OCI-LY1 (cell line): Measurements from ENCODE around the gene NEAT1.

Source experiments
- EZH2 ChIP-seq: fragments of 200-600 bp; sonication (generic), shearing (Covaris generic); IDR thresholded peaks from 2 replicates; pipeline ENCODE4 v1.8.0; 2017; ENCODE audit warnings: borderline replicate concordance, mixed run types, mild to moderate bottlenecking, antibody characterized with exemption, low read length, moderate library complexity, mixed read lengths
- TF ChIP-seq, protein P1 (sequence below): fragments of 200-600 bp; sonication (generic), shearing (Covaris generic); IDR thresholded peaks from 2 replicates; pipeline ENCODE4 v1.5.1; 2017; ENCODE audit warnings: mild to moderate bottlenecking, antibody characterized with exemption, low read length, moderate library complexity, mixed read lengths

DNA sequence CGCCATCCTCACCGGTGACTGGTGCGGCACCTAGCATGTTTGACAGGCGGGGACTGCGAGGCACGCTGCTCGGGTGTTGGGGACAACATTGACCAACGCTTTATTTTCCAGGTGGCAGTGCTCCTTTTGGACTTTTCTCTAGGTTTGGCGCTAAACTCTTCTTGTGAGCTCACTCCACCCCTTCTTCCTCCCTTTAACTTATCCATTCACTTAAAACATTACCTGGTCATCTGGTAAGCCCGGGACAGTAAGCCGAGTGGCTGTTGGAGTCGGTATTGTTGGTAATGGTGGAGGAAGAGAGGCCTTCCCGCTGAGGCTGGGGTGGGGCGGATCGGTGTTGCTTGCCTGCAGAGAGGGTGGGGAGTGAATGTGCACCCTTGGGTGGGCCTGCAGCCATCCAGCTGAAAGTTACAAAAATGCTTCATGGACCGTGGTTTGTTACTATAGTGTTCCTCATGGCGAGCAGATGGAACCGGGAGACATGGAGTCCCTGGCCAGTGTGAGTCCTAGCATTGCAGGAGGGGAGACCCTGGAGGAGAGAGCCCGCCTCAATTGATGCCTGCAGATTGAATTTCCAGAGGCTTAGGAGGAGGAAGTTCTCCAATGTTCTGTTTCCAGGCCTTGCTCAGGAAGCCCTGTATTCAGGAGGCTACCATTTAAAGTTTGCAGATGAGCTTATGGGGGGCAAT is 1.1 kb downstream of the NEAT1 start:
- no peak for TF ChIP-seq EZH2
- TF ChIP-seq, protein P1, sequence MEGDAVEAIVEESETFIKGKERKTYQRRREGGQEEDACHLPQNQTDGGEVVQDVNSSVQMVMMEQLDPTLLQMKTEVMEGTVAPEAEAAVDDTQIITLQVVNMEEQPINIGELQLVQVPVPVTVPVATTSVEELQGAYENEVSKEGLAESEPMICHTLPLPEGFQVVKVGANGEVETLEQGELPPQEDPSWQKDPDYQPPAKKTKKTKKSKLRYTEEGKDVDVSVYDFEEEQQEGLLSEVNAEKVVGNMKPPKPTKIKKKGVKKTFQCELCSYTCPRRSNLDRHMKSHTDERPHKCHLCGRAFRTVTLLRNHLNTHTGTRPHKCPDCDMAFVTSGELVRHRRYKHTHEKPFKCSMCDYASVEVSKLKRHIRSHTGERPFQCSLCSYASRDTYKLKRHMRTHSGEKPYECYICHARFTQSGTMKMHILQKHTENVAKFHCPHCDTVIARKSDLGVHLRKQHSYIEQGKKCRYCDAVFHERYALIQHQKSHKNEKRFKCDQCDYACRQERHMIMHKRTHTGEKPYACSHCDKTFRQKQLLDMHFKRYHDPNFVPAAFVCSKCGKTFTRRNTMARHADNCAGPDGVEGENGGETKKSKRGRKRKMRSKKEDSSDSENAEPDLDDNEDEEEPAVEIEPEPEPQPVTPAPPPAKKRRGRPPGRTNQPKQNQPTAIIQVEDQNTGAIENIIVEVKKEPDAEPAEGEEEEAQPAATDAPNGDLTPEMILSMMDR = no peak
